ENCODE results near the gene XPO1.

- TF ChIP-seq GATA3 (IDR thresholded peaks at IDR 0.05; ENCODE audit: low read depth, low read length), result no peak
- TF ChIP-seq GATA2 (IDR thresholded peaks at IDR 0.05; ENCODE audit: low read depth, low read length), result no peak
Observed at GRCh38 chr2:61433606-61434005, 104.5 kb downstream of the XPO1 start.
